K562 (cell line): Measurements from ENCODE around the gene CAMK1D. TPM values are rescaled to one million over a fixed set of nuclear protein-coding genes. Genes with fewer than 3 reads are reported as not detected.

Experiments
- ATAC-seq: fragments of 200-7000 bp; cut with Tn5 transposase; 3 replicates; pipeline ENCODE4 v1.9.1; 2020; ENCODE audit warnings: moderate library complexity
- BruUV-seq: library from RNA; stranded (reverse); fragments of 400-500 nt; replicated peaks from 2 replicates; lab custom pipeline; 2021; lab: Mats Ljungman, UMichigan
- CTCF ChIA-PET: fragments of 300-600 bp; formaldehyde crosslinking; extraction: SDS; loops from one replicate; lab custom pipeline; 2021; ENCODE audit warnings: low intra/inter-chr PET ratio; lab: Yijun Ruan, JAX
- POLR2A ChIA-PET: fragments of 300-600, 350-650 bp; sonication (Branson Sonifier 250); formaldehyde crosslinking; extraction: SDS; loops from one replicate; lab custom pipeline; 2021; ENCODE audit warnings: antibody characterized with exemption, inconsistent platforms; lab: Yijun Ruan, JAX
- DNase-seq, 4 experiments: peaks; one replicate each; pipeline versions ENCODE4 v3.0.0 to v3.0.0-alpha.2; 2011 to 2018; ENCODE audit warnings: low spot score in 3 of 4, mixed read lengths in 3 of 4; ENCODE audit errors: extremely low read depth in 1 of 4
- FAIRE-seq: peaks from 2 replicates; lab custom pipeline; 2011; peaks lifted over from hg19 to GRCh38; lab: Jason Lieb, UNC
- H2AFZ ChIP-seq: 2 replicates; pipeline ENCODE4 v1.6.0; 2011; ENCODE audit warnings: low read depth, low read length, control low read depth, inconsistent platforms
- H3K27ac ChIP-seq: fragments of 200-600 bp; 3 replicates; pipeline ENCODE4 v1.8.0; 2011; ENCODE audit warnings: low read depth, mild to moderate bottlenecking, control low read depth, inconsistent platforms, low read length, moderate library complexity, mixed read lengths; ENCODE audit errors: extremely low read depth
- H3K27me3 ChIP-seq, 2 experiments: fragments of 300-600 bp in 1 of 2; 2 replicates in 1 of 2; 3 replicates in 1 of 2; pipeline versions ENCODE4 v1.6.0 to v1.8.0; 2011; ENCODE audit warnings: inconsistent platforms in 2 of 2, low read length in 2 of 2, mild to moderate bottlenecking in 1 of 2, mixed read lengths in 1 of 2, moderate library complexity in 1 of 2; ENCODE audit not compliant: control insufficient read depth in 2 of 2, insufficient read depth in 2 of 2
- H3K36me3 ChIP-seq: fragments of 300-600 bp; 3 replicates; pipeline ENCODE4 v1.8.0; 2011; ENCODE audit warnings: mild to moderate bottlenecking, low read length, inconsistent platforms; ENCODE audit not compliant: control insufficient read depth, insufficient read depth
- H3K4me1 ChIP-seq, 2 experiments: fragments of 200-600 bp in 1 of 2; replicated peaks in 1 of 2; 2 replicates in 1 of 2; 3 replicates in 1 of 2; pipeline versions ENCODE4 v1.5.1 to v1.8.0; 2011; ENCODE audit warnings: inconsistent platforms in 2 of 2, low read length in 2 of 2, mild to moderate bottlenecking in 1 of 2, mixed read lengths in 1 of 2, moderate library complexity in 1 of 2; ENCODE audit not compliant: control insufficient read depth in 2 of 2, insufficient read depth in 2 of 2
- H3K4me2 ChIP-seq: 2 replicates; pipeline ENCODE4 v1.6.1; 2011; ENCODE audit warnings: low read length, control low read depth, inconsistent platforms, mixed read lengths; ENCODE audit not compliant: insufficient read depth
- H3K4me3 ChIP-seq: fragments of 200-600 bp; sonication (generic), shearing (Covaris generic); 2 replicates; pipeline ENCODE4 v1.5.1; 2016; ENCODE audit warnings: control low read depth, inconsistent platforms
- H3K79me2 ChIP-seq: fragments of 200-600 bp; 3 replicates; pipeline ENCODE4 v1.8.0; 2011; ENCODE audit warnings: low read length, inconsistent platforms; ENCODE audit not compliant: control insufficient read depth, insufficient read depth
- H3K9ac ChIP-seq, 2 experiments: 2 replicates each; pipeline versions ENCODE4 v1.6.0 to v1.6.1; 2011; ENCODE audit warnings: low read depth in 2 of 2, low read length in 2 of 2, control low read depth in 1 of 2, inconsistent platforms in 1 of 2, mild to moderate bottlenecking in 1 of 2, mixed read lengths in 1 of 2; ENCODE audit not compliant: insufficient read depth in 1 of 2
- H3K9me1 ChIP-seq: one replicate; pipeline ENCODE4 v1.6.0; 2011; ENCODE audit warnings: inconsistent platforms, mild to moderate bottlenecking, low read length, moderate library complexity; ENCODE audit not compliant: control insufficient read depth, insufficient read depth
- H3K9me3 ChIP-seq: replicated peaks from 2 replicates; pipeline ENCODE4 v1.5.1; 2011; ENCODE audit warnings: low read depth, low read length, inconsistent platforms; ENCODE audit not compliant: control insufficient read depth, insufficient read depth
- H4K20me1 ChIP-seq: replicated peaks from 2 replicates; pipeline ENCODE4 v1.6.1; 2011; ENCODE audit warnings: low read length, inconsistent platforms, mixed read lengths; ENCODE audit not compliant: control insufficient read depth, insufficient read depth
- CHD1 ChIP-seq: fragments of 200-600 bp; sonication (generic); IDR thresholded peaks from one replicate; pipeline ENCODE4 v1.6.1; 2012; ENCODE audit warnings: mild to moderate bottlenecking, moderate library complexity, low read length, inconsistent platforms
- ERF ChIP-seq: fragments of 450-650 bp; formaldehyde crosslinking; IDR thresholded peaks from 2 replicates; pipeline ENCODE4 v1.4.0; 2020; ENCODE audit warnings: mild to moderate bottlenecking, mixed read lengths
- NR1H2 ChIP-seq: sonication (generic); formaldehyde crosslinking; IDR thresholded peaks from 2 replicates; pipeline ENCODE4 v1.4.0; 2020; ENCODE audit warnings: mild to moderate bottlenecking, missing genetic modification reagents
- NR4A1 ChIP-seq, 2 experiments: fragments of 250-450 bp in 1 of 2; fragments of 450-650 bp in 1 of 2; sonication (Bioruptor Pico) in 1 of 2; IDR thresholded peaks; 2 replicates each; pipeline versions ENCODE4 v1.4.0 to v1.6.1; 2016 to 2020; ENCODE audit warnings: mild to moderate bottlenecking in 2 of 2, missing compliant biosample characterization in 1 of 2, missing genetic modification characterization in 1 of 2, moderate library complexity in 1 of 2
- SMARCA5 ChIP-seq: fragments of 450-650 bp; IDR thresholded peaks from 2 replicates; pipeline ENCODE4 v1.6.1; 2016
- ZC3H4 ChIP-seq: sonication (generic); formaldehyde crosslinking; IDR thresholded peaks from 2 replicates; pipeline ENCODE4 v1.9.0; 2021; ENCODE audit warnings: missing genetic modification reagents, borderline replicate concordance
- ZNF3 ChIP-seq: fragments of 250-450 bp; sonication (Bioruptor Pico); IDR thresholded peaks from 2 replicates; pipeline ENCODE4 v1.5.0; 2021; ENCODE audit warnings: mild to moderate bottlenecking, moderate library complexity
- ZNF589 ChIP-seq: fragments of 200-800 bp; sonication (Bioruptor generic); IDR thresholded peaks from 2 replicates; pipeline ENCODE4 v1.6.1; 2016; ENCODE audit warnings: low read depth, missing genetic modification characterization, missing compliant biosample characterization
- WGBS: fragments of 100-300 bp; shearing (Covaris generic); methylation state at CpG from one replicate; pipeline ENCODE4 v1.1.6; 2016; ENCODE audit warnings: low coverage, mixed read lengths; ENCODE audit not compliant: insufficient coverage; ENCODE audit errors: missing lambda C conversion rate; 5-methylcytosine and 5-hydroxymethylcytosine counted together
- in situ Hi-C: fragments of 300-500 bp; cut with MboI; formaldehyde crosslinking; loops from 4 replicates; pipeline ENCODE4 v1.15.0; 2018; ENCODE audit warnings: inconsistent platforms, mixed read lengths
- intact Hi-C: fragments of 100-400 bp; cut with micrococcal nuclease; formaldehyde crosslinking; loops from 2 replicates; pipeline ENCODE4 v1.14.2; 2022
- polyA plus RNA-seq, 8 experiments: library from polyadenylated mRNA; depleted of rRNA in 4 of 8; stranded (reverse) in 5 of 8; unstranded in 3 of 8; fragments of >200 nt; fragmentation: Nextera tagmentation in 2 of 8; fragmentation: Illumina TruSeq in 1 of 8; extraction: Ambion mirVana in 2 of 8; extraction: Trizol in 1 of 8; gene quantifications; 2 replicates each; pipeline versions ENCODE4 v1.2.1 to v1.2.3, GENCODE V29; 2011 to 2014; ENCODE audit warnings: inconsistent platforms in 1 of 8, missing spikeins in 1 of 8
- total RNA-seq, 7 experiments: library from RNA; depleted of rRNA in 6 of 7; stranded (reverse); fragments of >200 nt in 6 of 7; fragmentation: Illumina TruSeq in 2 of 7; extraction: Trizol in 2 of 7; gene quantifications; 2 replicates each; pipeline versions ENCODE4 v1.2.1 to v1.2.3, GENCODE V29; 2011 to 2021; ENCODE audit warnings: low replicate concordance in 1 of 7
- TF ChIP-seq, protein P1 (sequence below): fragments of 450-650 bp; formaldehyde crosslinking; IDR thresholded peaks from 2 replicates; pipeline ENCODE4 v1.4.0; 2020; ENCODE audit warnings: mild to moderate bottlenecking, moderate library complexity
- TF ChIP-seq, protein P2 (sequence below), 2 experiments: fragments of 450-650 bp; conservative IDR thresholded peaks; 2 replicates each; pipeline ENCODE4 v1.6.1; 2017; ENCODE audit warnings: mild to moderate bottlenecking in 2 of 2, moderate library complexity in 2 of 2
- TF ChIP-seq, protein P3 (sequence below): sonication (generic); formaldehyde crosslinking; IDR thresholded peaks from 2 replicates; pipeline ENCODE4 v1.8.0; 2023; ENCODE audit warnings: missing genetic modification reagents, mild to moderate bottlenecking, borderline replicate concordance

CAMK1D gene
- total and polyA plus RNA-seq, 9 of the 15 experiments (the other 6 are each of a cell fraction or from before 2014, with no cell fraction given), result 0.12 to 0.24 (median 0.20) TPM; not detected in 5

- TF ChIP-seq, protein P1, sequence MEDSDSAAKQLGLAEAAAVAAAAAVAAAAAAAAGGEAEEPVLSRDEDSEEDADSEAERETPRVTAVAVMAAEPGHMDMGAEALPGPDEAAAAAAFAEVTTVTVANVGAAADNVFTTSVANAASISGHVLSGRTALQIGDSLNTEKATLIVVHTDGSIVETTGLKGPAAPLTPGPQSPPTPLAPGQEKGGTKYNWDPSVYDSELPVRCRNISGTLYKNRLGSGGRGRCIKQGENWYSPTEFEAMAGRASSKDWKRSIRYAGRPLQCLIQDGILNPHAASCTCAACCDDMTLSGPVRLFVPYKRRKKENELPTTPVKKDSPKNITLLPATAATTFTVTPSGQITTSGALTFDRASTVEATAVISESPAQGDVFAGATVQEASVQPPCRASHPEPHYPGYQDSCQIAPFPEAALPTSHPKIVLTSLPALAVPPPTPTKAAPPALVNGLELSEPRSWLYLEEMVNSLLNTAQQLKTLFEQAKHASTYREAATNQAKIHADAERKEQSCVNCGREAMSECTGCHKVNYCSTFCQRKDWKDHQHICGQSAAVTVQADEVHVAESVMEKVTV (CRISPR knock-in tag), result no peak
Measured at GRCh38 chr10:12733271-12733670, 383.9 kb downstream of the CAMK1D start (continued).

DNA sequence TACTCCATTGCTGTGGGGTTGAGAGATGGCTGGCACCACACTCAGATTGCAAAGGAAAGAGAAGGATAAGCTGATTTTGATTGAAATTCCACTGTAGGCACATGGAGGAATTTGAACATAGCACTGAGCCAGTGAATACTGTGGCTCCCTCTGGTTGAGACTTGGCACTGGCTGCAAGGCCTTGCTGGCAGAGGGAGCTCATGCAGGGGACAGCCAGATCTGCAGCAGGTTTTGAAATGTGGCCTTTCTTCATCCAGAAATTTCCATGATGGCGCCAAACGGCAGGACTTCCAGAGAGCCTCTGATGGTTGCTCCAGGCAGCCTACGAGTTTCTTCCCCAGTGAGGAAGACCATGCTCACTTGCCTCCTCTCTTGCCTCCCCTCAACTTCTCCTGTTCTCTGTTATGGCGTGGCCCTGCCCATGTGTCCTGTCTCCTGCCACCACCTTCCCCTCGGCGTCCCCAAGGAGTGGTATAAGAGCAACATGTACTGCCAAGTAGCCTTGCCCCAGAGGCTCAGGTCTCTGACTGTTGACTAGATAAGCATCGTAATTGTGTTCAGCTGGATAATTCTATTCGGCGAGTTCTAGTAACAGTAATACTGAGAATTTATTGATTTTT is 386.6 kb downstream of the CAMK1D start:
- Histone ChIP-seq H3K79me2 (no peaks in the 10 kb centered on the region), H4K20me1 (no peaks in the 10 kb centered on the region), H3K9me1 (no peaks in the 10 kb centered on the region), H3K36me3 (no peaks in the 10 kb centered on the region), H3K9ac (no peak overlapping the region), H3K4me3 (no peak overlapping the region), H3K4me2 (no peak overlapping the region), H2AFZ (no peak overlapping the region), H3K9me3 (no peaks in the 10 kb centered on the region), H3K27ac (no peak overlapping the region), H3K4me1 (no peaks in the 10 kb centered on the region), H3K27me3 (peaks cover 0 to 18% of the 10 kb centered on the region in 2 experiments; a peak in 3 of 5 replicates)
- ChIA-PET CTCF (no interaction called here), POLR2A (no interaction called here)
- ATAC-seq, result no peak
- WGBS, result 2% methylated on average over 7 of the region's 9 CpGs
- BruUV-seq, result no TSS peak
- no peak for DNase-seq
- in situ Hi-C loops, result no loop called here
- no peak for FAIRE-seq
- intact Hi-C loops, result no loop called here
- TF ChIP-seq ERF (CRISPR knock-in tag), result no peak
- TF ChIP-seq, protein P2, sequence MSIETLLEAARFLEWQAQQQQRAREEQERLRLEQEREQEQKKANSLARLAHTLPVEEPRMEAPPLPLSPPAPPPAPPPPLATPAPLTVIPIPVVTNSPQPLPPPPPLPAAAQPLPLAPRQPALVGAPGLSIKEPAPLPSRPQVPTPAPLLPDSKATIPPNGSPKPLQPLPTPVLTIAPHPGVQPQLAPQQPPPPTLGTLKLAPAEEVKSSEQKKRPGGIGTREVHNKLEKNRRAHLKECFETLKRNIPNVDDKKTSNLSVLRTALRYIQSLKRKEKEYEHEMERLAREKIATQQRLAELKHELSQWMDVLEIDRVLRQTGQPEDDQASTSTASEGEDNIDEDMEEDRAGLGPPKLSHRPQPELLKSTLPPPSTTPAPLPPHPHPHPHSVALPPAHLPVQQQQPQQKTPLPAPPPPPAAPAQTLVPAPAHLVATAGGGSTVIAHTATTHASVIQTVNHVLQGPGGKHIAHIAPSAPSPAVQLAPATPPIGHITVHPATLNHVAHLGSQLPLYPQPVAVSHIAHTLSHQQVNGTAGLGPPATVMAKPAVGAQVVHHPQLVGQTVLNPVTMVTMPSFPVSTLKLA (conservative IDR thresholded peaks at IDR 0.05), result no peak
- TF ChIP-seq, protein P3, sequence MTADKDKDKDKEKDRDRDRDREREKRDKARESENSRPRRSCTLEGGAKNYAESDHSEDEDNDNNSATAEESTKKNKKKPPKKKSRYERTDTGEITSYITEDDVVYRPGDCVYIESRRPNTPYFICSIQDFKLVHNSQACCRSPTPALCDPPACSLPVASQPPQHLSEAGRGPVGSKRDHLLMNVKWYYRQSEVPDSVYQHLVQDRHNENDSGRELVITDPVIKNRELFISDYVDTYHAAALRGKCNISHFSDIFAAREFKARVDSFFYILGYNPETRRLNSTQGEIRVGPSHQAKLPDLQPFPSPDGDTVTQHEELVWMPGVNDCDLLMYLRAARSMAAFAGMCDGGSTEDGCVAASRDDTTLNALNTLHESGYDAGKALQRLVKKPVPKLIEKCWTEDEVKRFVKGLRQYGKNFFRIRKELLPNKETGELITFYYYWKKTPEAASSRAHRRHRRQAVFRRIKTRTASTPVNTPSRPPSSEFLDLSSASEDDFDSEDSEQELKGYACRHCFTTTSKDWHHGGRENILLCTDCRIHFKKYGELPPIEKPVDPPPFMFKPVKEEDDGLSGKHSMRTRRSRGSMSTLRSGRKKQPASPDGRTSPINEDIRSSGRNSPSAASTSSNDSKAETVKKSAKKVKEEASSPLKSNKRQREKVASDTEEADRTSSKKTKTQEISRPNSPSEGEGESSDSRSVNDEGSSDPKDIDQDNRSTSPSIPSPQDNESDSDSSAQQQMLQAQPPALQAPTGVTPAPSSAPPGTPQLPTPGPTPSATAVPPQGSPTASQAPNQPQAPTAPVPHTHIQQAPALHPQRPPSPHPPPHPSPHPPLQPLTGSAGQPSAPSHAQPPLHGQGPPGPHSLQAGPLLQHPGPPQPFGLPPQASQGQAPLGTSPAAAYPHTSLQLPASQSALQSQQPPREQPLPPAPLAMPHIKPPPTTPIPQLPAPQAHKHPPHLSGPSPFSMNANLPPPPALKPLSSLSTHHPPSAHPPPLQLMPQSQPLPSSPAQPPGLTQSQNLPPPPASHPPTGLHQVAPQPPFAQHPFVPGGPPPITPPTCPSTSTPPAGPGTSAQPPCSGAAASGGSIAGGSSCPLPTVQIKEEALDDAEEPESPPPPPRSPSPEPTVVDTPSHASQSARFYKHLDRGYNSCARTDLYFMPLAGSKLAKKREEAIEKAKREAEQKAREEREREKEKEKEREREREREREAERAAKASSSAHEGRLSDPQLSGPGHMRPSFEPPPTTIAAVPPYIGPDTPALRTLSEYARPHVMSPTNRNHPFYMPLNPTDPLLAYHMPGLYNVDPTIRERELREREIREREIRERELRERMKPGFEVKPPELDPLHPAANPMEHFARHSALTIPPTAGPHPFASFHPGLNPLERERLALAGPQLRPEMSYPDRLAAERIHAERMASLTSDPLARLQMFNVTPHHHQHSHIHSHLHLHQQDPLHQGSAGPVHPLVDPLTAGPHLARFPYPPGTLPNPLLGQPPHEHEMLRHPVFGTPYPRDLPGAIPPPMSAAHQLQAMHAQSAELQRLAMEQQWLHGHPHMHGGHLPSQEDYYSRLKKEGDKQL (CRISPR knock-in tag), result no peak
- TF ChIP-seq CHD1, result no peak
- TF ChIP-seq NR4A1 (CRISPR knock-in tag; IDR thresholded peaks at IDR 0.05), result no peak
- no peak for TF ChIP-seq NR4A1 (tag; IDR thresholded peaks at IDR 0.05)
- TF ChIP-seq SMARCA5, result no peak
- TF ChIP-seq ZNF589 (CRISPR knock-in tag), result no peak
- TF ChIP-seq ZNF3, result no peak
- TF ChIP-seq ZC3H4 (CRISPR knock-in tag), result no peak
- no peak for TF ChIP-seq NR1H2 (CRISPR knock-in tag)
